ENCODE data around the gene PPP1R8.

DNA sequence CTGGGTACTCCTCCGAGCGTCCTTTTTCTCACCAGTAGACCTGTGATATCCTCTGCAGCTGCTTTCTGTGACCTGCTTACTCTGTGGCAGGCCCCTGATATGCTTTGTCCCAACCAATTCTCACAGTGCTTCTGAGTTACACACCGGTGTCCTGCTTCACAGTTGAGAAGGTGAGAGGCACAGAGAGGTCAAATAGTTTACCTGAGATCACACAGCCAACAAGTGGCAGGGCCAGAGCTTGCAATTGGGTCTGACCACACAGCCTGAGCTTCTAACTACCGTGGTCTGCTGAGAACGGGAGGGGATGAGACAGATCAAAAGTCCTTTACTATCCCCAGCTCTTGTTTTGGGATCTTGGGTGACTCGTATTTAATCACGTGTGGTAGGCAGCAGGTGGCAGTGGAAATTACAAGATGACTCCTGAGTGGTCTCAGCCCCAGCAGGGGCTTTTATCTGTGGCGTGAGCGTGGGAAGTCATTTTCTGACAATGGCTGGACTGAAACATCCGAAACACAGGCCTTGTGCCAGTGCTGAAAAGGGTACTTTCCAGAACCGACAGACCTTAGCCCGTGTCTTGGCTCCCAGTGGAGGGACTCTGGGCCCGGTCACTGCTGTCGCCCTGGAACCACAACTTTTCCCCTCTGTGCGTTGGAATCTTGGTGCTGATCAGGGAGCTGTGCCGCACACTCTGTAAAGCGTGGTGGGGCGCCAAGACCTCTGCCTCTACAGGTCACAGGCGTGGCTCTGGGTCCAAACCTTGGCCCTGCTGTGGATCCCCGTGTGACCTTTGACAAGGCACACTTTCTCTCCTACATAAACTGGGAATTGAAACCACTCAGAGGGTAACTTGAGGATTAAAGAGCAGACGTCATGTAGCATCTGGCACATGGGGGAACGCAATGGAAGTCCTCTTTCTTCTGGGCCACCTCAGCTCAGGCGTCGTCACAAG lies 53.7 kb downstream of the PPP1R8 start:
- TF ChIP-seq, protein P1, sequence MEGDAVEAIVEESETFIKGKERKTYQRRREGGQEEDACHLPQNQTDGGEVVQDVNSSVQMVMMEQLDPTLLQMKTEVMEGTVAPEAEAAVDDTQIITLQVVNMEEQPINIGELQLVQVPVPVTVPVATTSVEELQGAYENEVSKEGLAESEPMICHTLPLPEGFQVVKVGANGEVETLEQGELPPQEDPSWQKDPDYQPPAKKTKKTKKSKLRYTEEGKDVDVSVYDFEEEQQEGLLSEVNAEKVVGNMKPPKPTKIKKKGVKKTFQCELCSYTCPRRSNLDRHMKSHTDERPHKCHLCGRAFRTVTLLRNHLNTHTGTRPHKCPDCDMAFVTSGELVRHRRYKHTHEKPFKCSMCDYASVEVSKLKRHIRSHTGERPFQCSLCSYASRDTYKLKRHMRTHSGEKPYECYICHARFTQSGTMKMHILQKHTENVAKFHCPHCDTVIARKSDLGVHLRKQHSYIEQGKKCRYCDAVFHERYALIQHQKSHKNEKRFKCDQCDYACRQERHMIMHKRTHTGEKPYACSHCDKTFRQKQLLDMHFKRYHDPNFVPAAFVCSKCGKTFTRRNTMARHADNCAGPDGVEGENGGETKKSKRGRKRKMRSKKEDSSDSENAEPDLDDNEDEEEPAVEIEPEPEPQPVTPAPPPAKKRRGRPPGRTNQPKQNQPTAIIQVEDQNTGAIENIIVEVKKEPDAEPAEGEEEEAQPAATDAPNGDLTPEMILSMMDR (IDR thresholded peaks at IDR 0.05) = no peak
- TF ChIP-seq POLR2A (IDR thresholded peaks at IDR 0.05; ENCODE audit: low read depth) (no peak), EP300 (IDR thresholded peaks at IDR 0.05) (no peak)
